Mammary epithelial cell (primary cell): ENCODE data around the gene IMP3.
"Not testable (repeated sequence)": the region's sequence is repeated elsewhere in the genome, so short reads cannot be mapped to it uniquely, and the experiment has no call there.

ENCODE experiments used
- CTCF ChIP-seq, 2 donors: IDR thresholded peaks in 1 of 2; conservative IDR thresholded peaks in 1 of 2; 2 replicates each; pipeline ENCODE4 v1.5.1; 2011 to 2012; ENCODE audit warnings: inconsistent platforms in 2 of 2, low read length in 2 of 2, mild to moderate bottlenecking in 2 of 2, control low read depth in 1 of 2, low read depth in 1 of 2; ENCODE audit not compliant: insufficient read depth in 1 of 2; ENCODE audit errors: extremely low read depth in 1 of 2
- EZH2 ChIP-seq: IDR thresholded peaks from 2 replicates; pipeline ENCODE4 v1.6.1; 2012; ENCODE audit warnings: low read length, inconsistent platforms, borderline replicate concordance

GRCh38 chr15:75686212-75686642, 46.2 kb upstream of the IMP3 start:
- TF ChIP-seq CTCF (conservative IDR thresholded peaks at IDR 0.05 in 1 of 2, IDR thresholded peaks at IDR 0.05 in 1 of 2; ENCODE audit: extremely low read depth in 1 of 2, insufficient read depth in 1 of 2, low read depth in 1 of 2, low read length in 2 of 2): peak in 1 of 2 donors; percentile 56
- not testable (repeated sequence) for TF ChIP-seq EZH2
